ENCODE measurements around the gene PTGES3L. TPM values are rescaled to one million over a fixed set of nuclear protein-coding genes. Genes with fewer than 3 reads are reported as not detected.

PTGES3L gene
- total and polyA plus RNA-seq, 2 experiments from 2014 or later, result 2.3 to 2.5 TPM

- TF ChIP-seq, protein P1, sequence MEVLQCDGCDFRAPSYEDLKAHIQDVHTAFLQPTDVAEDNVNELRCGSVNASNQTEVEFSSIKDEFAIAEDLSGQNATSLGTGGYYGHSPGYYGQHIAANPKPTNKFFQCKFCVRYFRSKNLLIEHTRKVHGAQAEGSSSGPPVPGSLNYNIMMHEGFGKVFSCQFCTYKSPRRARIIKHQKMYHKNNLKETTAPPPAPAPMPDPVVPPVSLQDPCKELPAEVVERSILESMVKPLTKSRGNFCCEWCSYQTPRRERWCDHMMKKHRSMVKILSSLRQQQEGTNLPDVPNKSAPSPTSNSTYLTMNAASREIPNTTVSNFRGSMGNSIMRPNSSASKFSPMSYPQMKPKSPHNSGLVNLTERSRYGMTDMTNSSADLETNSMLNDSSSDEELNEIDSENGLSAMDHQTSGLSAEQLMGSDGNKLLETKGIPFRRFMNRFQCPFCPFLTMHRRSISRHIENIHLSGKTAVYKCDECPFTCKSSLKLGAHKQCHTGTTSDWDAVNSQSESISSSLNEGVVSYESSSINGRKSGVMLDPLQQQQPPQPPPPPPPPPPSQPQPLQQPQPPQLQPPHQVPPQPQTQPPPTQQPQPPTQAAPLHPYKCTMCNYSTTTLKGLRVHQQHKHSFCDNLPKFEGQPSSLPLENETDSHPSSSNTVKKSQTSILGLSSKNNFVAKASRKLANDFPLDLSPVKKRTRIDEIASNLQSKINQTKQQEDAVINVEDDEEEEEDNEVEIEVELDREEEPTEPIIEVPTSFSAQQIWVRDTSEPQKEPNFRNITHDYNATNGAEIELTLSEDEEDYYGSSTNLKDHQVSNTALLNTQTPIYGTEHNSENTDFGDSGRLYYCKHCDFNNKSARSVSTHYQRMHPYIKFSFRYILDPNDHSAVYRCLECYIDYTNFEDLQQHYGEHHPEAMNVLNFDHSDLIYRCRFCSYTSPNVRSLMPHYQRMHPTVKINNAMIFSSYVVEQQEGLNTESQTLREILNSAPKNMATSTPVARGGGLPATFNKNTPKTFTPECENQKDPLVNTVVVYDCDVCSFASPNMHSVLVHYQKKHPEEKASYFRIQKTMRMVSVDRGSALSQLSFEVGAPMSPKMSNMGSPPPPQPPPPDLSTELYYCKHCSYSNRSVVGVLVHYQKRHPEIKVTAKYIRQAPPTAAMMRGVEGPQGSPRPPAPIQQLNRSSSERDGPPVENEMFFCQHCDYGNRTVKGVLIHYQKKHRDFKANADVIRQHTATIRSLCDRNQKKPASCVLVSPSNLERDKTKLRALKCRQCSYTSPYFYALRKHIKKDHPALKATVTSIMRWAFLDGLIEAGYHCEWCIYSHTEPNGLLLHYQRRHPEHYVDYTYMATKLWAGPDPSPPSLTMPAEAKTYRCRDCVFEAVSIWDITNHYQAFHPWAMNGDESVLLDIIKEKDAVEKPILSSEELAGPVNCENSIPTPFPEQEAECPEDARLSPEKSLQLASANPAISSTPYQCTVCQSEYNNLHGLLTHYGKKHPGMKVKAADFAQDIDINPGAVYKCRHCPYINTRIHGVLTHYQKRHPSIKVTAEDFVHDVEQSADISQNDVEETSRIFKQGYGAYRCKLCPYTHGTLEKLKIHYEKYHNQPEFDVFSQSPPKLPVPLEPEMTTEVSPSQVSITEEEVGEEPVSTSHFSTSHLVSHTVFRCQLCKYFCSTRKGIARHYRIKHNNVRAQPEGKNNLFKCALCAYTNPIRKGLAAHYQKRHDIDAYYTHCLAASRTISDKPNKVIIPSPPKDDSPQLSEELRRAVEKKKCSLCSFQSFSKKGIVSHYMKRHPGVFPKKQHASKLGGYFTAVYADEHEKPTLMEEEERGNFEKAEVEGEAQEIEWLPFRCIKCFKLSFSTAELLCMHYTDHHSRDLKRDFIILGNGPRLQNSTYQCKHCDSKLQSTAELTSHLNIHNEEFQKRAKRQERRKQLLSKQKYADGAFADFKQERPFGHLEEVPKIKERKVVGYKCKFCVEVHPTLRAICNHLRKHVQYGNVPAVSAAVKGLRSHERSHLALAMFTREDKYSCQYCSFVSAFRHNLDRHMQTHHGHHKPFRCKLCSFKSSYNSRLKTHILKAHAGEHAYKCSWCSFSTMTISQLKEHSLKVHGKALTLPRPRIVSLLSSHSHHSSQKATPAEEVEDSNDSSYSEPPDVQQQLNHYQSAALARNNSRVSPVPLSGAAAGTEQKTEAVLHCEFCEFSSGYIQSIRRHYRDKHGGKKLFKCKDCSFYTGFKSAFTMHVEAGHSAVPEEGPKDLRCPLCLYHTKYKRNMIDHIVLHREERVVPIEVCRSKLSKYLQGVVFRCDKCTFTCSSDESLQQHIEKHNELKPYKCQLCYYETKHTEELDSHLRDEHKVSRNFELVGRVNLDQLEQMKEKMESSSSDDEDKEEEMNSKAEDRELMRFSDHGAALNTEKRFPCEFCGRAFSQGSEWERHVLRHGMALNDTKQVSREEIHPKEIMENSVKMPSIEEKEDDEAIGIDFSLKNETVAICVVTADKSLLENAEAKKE (CRISPR knock-in tag; IDR thresholded peaks at IDR 0.05), result peak; percentile 86
- TF ChIP-seq ZNF114 (CRISPR knock-in tag; IDR thresholded peaks at IDR 0.05), result no peak
- TF ChIP-seq, protein P2, sequence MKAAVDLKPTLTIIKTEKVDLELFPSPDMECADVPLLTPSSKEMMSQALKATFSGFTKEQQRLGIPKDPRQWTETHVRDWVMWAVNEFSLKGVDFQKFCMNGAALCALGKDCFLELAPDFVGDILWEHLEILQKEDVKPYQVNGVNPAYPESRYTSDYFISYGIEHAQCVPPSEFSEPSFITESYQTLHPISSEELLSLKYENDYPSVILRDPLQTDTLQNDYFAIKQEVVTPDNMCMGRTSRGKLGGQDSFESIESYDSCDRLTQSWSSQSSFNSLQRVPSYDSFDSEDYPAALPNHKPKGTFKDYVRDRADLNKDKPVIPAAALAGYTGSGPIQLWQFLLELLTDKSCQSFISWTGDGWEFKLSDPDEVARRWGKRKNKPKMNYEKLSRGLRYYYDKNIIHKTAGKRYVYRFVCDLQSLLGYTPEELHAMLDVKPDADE (IDR thresholded peaks at IDR 0.05), result no peak
- no peak for TF ChIP-seq NANOG (IDR thresholded peaks at IDR 0.05; ENCODE audit: borderline replicate concordance)
- TF ChIP-seq POLR2AphosphoS5 (IDR thresholded peaks at IDR 0.05; ENCODE audit: low read depth), result 0 out of 2 replicates have a peak, but pooled peaks have one; percentile 30
Measured at GRCh38 chr17:43027091-43028032, 47.5 kb upstream of the PTGES3L start (continued).

GRCh38 chr17:43026595-43026994 lies 46.7 kb upstream of the PTGES3L start:
- peak overlapping the region; percentile 91 for H3K4me3 Mint-ChIP-seq
- no peaks in the 10 kb centered on the region for H3K9me3 Mint-ChIP-seq
- Histone ChIP-seq H3K27me3 (ENCODE audit: insufficient read depth) (no peaks in the 10 kb centered on the region), H3K4me1 (ENCODE audit: insufficient read depth) (peaks cover 28% of the 10 kb centered on the region), H3K36me3 (ENCODE audit: insufficient read depth) (no peaks in the 10 kb centered on the region), H2AFZ (no peak overlapping the region), H3K4me2 (peak overlapping the region; percentile 93), H3K27ac (ENCODE audit: low read depth) (no peak overlapping the region), H3F3A (replicated peaks; ENCODE audit: low read depth) (peaks cover 16% of the 10 kb centered on the region; the same call in 1 of the 2 replicates), H3K4me3 (peak overlapping the region; percentile 31; the same call in 1 of the 2 replicates), H3K79me2 (replicated peaks; ENCODE audit: insufficient read depth) (peaks cover 14% of the 10 kb centered on the region; the same call in 1 of the 2 replicates), H4K20me1 (replicated peaks; ENCODE audit: insufficient read depth) (no peaks in the 10 kb centered on the region), H3K9me2 (ENCODE audit: insufficient read depth) (no peaks in the 10 kb centered on the region)
- ATAC-seq (no peak), DNase-seq (ENCODE audit: low spot score) (no peak)
- peaks cover 32% of the 10 kb centered on the region for H3K4me1 Mint-ChIP-seq
- peaks cover 24% of the 10 kb centered on the region for H3K27me3 Mint-ChIP-seq (ENCODE audit: insufficient read depth, low read depth, poor library complexity)
- no peak overlapping the region for H3K27ac Mint-ChIP-seq
- H3K36me3 Mint-ChIP-seq (ENCODE audit: low read depth), result peaks cover 21% of the 10 kb centered on the region
- TF ChIP-seq CREB1 (CRISPR knock-in tag; IDR thresholded peaks at IDR 0.05; ENCODE audit: low read depth), result no peak
- TF ChIP-seq NANOG (IDR thresholded peaks at IDR 0.05; ENCODE audit: borderline replicate concordance), result no peak
- TF ChIP-seq POLR2AphosphoS5 (IDR thresholded peaks at IDR 0.05; ENCODE audit: low read depth), result no peak
- no peak for TF ChIP-seq ZNF114 (CRISPR knock-in tag; IDR thresholded peaks at IDR 0.05)
- TF ChIP-seq EZH2phosphoT487 (IDR thresholded peaks at IDR 0.05; ENCODE audit: unreplicated experiment), result no peak
- no peak for TF ChIP-seq EZH2 (IDR thresholded peaks at IDR 0.05; ENCODE audit: low read depth, unreplicated experiment)
- TF ChIP-seq JUNB (IDR thresholded peaks at IDR 0.05; ENCODE audit: unreplicated experiment), result no peak
- no peak for TF ChIP-seq ZNF331 (CRISPR knock-in tag; IDR thresholded peaks at IDR 0.05; ENCODE audit: low read depth)
